ENCODE measurements around the gene URAD.
"Not testable (repeated sequence)": the region's sequence is repeated elsewhere in the genome, so short reads cannot be mapped to it uniquely, and the experiment has no call there.

Gene URAD

GRCh38 chr13:27969866-27970229 lies 18.6 kb downstream of the URAD start:
- DNase-seq: no peak

GRCh38 chr13:27969082-27969865 lies 19.2 kb downstream of the URAD start, which contains the start of gene CDX2:
TSS of gene CDX2 (minus strand) at chr13:27969315. CDS start at chr13:27969006, 309 bp downstream.
- no peak for DNase-seq

- no peak for DNase-seq
These were observed 20.0 kb downstream of the URAD start for GRCh38 chr13:27968316-27969081.

- no peak for DNase-seq
These were observed 20.7 kb downstream of the URAD start for GRCh38 chr13:27967736-27968315.

GRCh38 chr13:27967203-27967735 lies 21.2 kb downstream of the URAD start:
- no peak for DNase-seq

GRCh38 chr13:27966641-27967202 lies 21.8 kb downstream of the URAD start:
- DNase-seq: no peak

- no peak for DNase-seq
These were observed 22.5 kb downstream of the URAD start for GRCh38 chr13:27965740-27966640.

- DNase-seq: no peak
These were observed 23.2 kb downstream of the URAD start for GRCh38 chr13:27965343-27965739.

- no peak for DNase-seq
These were observed 23.7 kb downstream of the URAD start for GRCh38 chr13:27964741-27965323.

GRCh38 chr13:27964206-27964605 lies 24.3 kb downstream of the URAD start:
- not testable (repeated sequence) for DNase-seq

- no peak for DNase-seq
These were observed 25.0 kb downstream of the URAD start for GRCh38 chr13:27963491-27963890.

GRCh38 chr13:27962982-27963381 lies 25.5 kb downstream of the URAD start:
- no peak for DNase-seq

- DNase-seq: no peak
These were observed 26.2 kb downstream of the URAD start for GRCh38 chr13:27962128-27962841.

- DNase-seq: no peak
These were observed 27.0 kb downstream of the URAD start for GRCh38 chr13:27961227-27962085.

- DNase-seq: peak; percentile 51
These were observed 27.9 kb downstream of the URAD start for GRCh38 chr13:27960362-27961226.

- DNase-seq: no peak
These were observed 28.5 kb downstream of the URAD start for GRCh38 chr13:27959976-27960361.

GRCh38 chr13:27956576-27957300 lies 31.8 kb downstream of the URAD start:
- no peak for DNase-seq

- DNase-seq: no peak
These were observed 33.4 kb downstream of the URAD start for GRCh38 chr13:27955014-27955591.
